ENCODE measurements around the gene P2RY12. TPM values are rescaled to one million over a fixed set of nuclear protein-coding genes. Genes with fewer than 3 reads are reported as not detected.

P2RY12 gene
- total and polyA plus RNA-seq, 2 donors (not counting 3 experiments of a cell fraction or from before 2014, with no cell fraction given) = not detected

DNA sequence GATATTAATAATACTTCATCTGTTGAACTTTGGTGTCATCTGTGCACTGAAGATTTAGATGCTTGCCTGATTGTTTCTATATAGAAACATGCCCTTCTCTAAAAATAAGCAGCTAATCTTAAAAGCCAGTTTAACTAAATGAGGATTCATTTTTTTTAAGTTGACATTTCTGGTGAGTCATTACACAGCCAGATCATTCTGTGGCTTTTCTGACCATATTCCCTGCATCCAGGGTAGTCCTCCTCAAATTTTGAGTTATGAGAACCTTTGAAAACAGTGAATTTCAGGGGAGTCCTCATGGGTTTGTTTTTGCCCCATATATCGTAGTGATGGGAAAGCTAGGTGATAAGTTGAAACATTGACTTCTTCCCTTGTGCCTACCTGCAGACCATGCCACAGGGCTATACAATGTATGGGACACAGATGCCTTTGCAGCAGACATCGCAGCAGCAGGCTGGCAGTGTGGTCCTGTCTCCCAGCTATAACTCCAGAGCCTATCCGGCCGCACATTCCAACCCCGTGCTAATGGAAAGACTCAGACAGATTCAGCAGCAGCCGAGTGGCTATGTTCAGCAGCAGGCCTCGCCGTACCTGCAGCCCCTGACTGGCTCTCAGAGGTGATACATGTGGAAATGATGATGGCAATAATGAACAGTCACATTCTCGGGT lies 26.5 kb upstream of the P2RY12 start:
- Histone ChIP-seq H3K4me2 (ENCODE audit: insufficient read depth, low read length) (no peak overlapping the region), H3K4me1 (ENCODE audit: control insufficient read depth, extremely low read depth, insufficient read depth, low read length) (no peaks in the 10 kb centered on the region), H3K9ac (replicated peaks; ENCODE audit: extremely low read depth, insufficient read depth, low read length) (no peak overlapping the region), H3K4me3 (replicated peaks in 1 of 3; ENCODE audit: insufficient read depth in 1 of 3, low read depth in 1 of 3, low read length in 3 of 3) (no peak overlapping the region), H3K79me2 (ENCODE audit: control insufficient read depth, insufficient read depth, low read length) (no peaks in the 10 kb centered on the region), H3K9me3 (replicated peaks; ENCODE audit: control insufficient read depth, insufficient read depth, low read length) (no peaks in the 10 kb centered on the region), H2AFZ (ENCODE audit: low read depth, low read length) (no peak overlapping the region), H3K27ac (ENCODE audit: insufficient read depth, low read depth, low read length) (no peak overlapping the region), H4K20me1 (replicated peaks; ENCODE audit: control insufficient read depth, extremely low read depth, insufficient read depth, low read length) (no peaks in the 10 kb centered on the region), H3K36me3 (ENCODE audit: control insufficient read depth in 2 of 2, extremely low read depth in 1 of 2, insufficient read depth in 2 of 2, low read length in 2 of 2) (no peaks in the 10 kb centered on the region), H3K27me3 (ENCODE audit: control insufficient read depth in 2 of 2, insufficient read depth in 2 of 2, low read length in 2 of 2) (no peaks in the 10 kb centered on the region), H3K9me1 (replicated peaks; ENCODE audit: control insufficient read depth, extremely low read depth, insufficient read depth, low read length) (no peaks in the 10 kb centered on the region)
- TF ChIP-seq MYC (IDR thresholded peaks at IDR 0.05; ENCODE audit: low read depth, low read length) (no peak), GATA2 (IDR thresholded peaks at IDR 0.05; ENCODE audit: insufficient read depth, insufficient read length, low read depth, low read length) (no peak), POLR2AphosphoS5 (IDR thresholded peaks at IDR 0.05; ENCODE audit: insufficient read depth, low read depth, low read length) (no peak), EZH2 (IDR thresholded peaks at IDR 0.05; ENCODE audit: borderline replicate concordance, low read depth, low read length, severe bottlenecking) (no peak), FOS (IDR thresholded peaks at IDR 0.05; ENCODE audit: borderline replicate concordance, insufficient read depth, low read length) (no peak)
- TF ChIP-seq, protein P1, sequence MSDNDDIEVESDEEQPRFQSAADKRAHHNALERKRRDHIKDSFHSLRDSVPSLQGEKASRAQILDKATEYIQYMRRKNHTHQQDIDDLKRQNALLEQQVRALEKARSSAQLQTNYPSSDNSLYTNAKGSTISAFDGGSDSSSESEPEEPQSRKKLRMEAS (IDR thresholded peaks at IDR 0.05; ENCODE audit: insufficient read depth, insufficient read length) = no peak
- TF ChIP-seq, protein P2, sequence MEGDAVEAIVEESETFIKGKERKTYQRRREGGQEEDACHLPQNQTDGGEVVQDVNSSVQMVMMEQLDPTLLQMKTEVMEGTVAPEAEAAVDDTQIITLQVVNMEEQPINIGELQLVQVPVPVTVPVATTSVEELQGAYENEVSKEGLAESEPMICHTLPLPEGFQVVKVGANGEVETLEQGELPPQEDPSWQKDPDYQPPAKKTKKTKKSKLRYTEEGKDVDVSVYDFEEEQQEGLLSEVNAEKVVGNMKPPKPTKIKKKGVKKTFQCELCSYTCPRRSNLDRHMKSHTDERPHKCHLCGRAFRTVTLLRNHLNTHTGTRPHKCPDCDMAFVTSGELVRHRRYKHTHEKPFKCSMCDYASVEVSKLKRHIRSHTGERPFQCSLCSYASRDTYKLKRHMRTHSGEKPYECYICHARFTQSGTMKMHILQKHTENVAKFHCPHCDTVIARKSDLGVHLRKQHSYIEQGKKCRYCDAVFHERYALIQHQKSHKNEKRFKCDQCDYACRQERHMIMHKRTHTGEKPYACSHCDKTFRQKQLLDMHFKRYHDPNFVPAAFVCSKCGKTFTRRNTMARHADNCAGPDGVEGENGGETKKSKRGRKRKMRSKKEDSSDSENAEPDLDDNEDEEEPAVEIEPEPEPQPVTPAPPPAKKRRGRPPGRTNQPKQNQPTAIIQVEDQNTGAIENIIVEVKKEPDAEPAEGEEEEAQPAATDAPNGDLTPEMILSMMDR (IDR thresholded peaks at IDR 0.05; ENCODE audit: extremely low read depth in 1 of 2, insufficient read depth in 1 of 2, low read depth in 1 of 2, low read length in 2 of 2) = no peak
- DNase-seq (ENCODE audit: low read depth, low spot score) (no peak), FAIRE-seq (no peak)
- dilution Hi-C loops (cut with MboI; ENCODE audit: extremely low pct_ligation_motif_present, low sequenced_read_pairs) = no loop called here
- ChIA-PET POLR2A (no interaction called here), CTCF (interaction anchor here (1.2 kb wide), 1 partner anchor 15 kb away, joined by 4 read pairs; no protein-coding TSS in a partner anchor)
- BruUV-seq (replicated peaks) = no TSS peak
- intact Hi-C loops (cut with micrococcal nuclease) = no loop called here
